ENCODE data around the gene PRRC2B.
A peak's percentile ranks its signal among the peaks of the same experiment; 100 is the strongest.

The PRRC2B gene

GRCh38 chr9:131379056-131379455 lies 14.8 kb upstream of the PRRC2B start:
- DNase-seq: no peak
- H2AFZ ChIP-seq (ENCODE audit: low read length): no peak overlapping the region
- no peak overlapping the region for H3K27ac ChIP-seq (ENCODE audit: low read length)
- H3K79me2 ChIP-seq (ENCODE audit: low read length): no peaks in the 10 kb centered on the region
- H3F3A ChIP-seq (ENCODE audit: insufficient read depth, low read length): peaks cover 3% of the 10 kb centered on the region; the same call in 1 of the 2 replicates
- H3K4me2 ChIP-seq (ENCODE audit: low read depth, low read length): no peak overlapping the region
- no peaks in the 10 kb centered on the region for H4K20me1 ChIP-seq (ENCODE audit: insufficient read depth, low read length)
- H3K9me3 ChIP-seq (replicated peaks; ENCODE audit: insufficient read depth, low read length): no peaks in the 10 kb centered on the region
- no peak overlapping the region for H3K4me3 ChIP-seq (ENCODE audit: low read length)
- no peak for TF ChIP-seq EZH2phosphoT487 (IDR thresholded peaks at IDR 0.05; ENCODE audit: low read length)
- H3K27me3 ChIP-seq (replicated peaks; ENCODE audit: insufficient read depth, low read length): no peaks in the 10 kb centered on the region
- no peaks in the 10 kb centered on the region for H3K9me2 ChIP-seq (replicated peaks; ENCODE audit: insufficient read depth, low read length)
- no peaks in the 10 kb centered on the region for H3K36me3 ChIP-seq (replicated peaks; ENCODE audit: insufficient read depth, low read length)
- no peak overlapping the region for H3K9ac ChIP-seq (ENCODE audit: low read length)
- H3K4me1 ChIP-seq (ENCODE audit: low read length): no peaks in the 10 kb centered on the region

GRCh38 chr9:131382850-131383729 lies 10.8 kb upstream of the PRRC2B start:
- no peaks in the 10 kb centered on the region for H3K79me2 ChIP-seq (ENCODE audit: low read length)
- peak overlapping the region; percentile 85 for H2AFZ ChIP-seq (ENCODE audit: low read length)
- peak overlapping the region; percentile 14; the same call in 1 of the 2 replicates for H3K4me3 ChIP-seq (ENCODE audit: low read length)
- no peaks in the 10 kb centered on the region for H3F3A ChIP-seq (ENCODE audit: insufficient read depth, low read length)
- no peaks in the 10 kb centered on the region for H3K4me1 ChIP-seq (ENCODE audit: low read length)
- H3K9me3 ChIP-seq (replicated peaks; ENCODE audit: insufficient read depth, low read length): no peaks in the 10 kb centered on the region
- H3K27me3 ChIP-seq (replicated peaks; ENCODE audit: insufficient read depth, low read length): no peaks in the 10 kb centered on the region
- TF ChIP-seq EZH2phosphoT487 (IDR thresholded peaks at IDR 0.05; ENCODE audit: low read length) (no peak), EZH2 (optimal IDR thresholded peaks at IDR 0.05; ENCODE audit: low read depth, low read length) (no peak), CTCF (IDR thresholded peaks at IDR 0.05; ENCODE audit: low read length) (no peak)
- peak; percentile 40 for DNase-seq
- H3K9me2 ChIP-seq (replicated peaks; ENCODE audit: insufficient read depth, low read length): no peaks in the 10 kb centered on the region
- peak overlapping the region; percentile 47; the same call in 1 of the 2 replicates for H3K4me2 ChIP-seq (ENCODE audit: low read depth, low read length)
- H4K20me1 ChIP-seq (ENCODE audit: insufficient read depth, low read length): no peaks in the 10 kb centered on the region
- peak overlapping the region; percentile 52; the same call in 1 of the 2 replicates for H3K27ac ChIP-seq (ENCODE audit: low read length)
- peak overlapping the region; percentile 30; the same call in 1 of the 2 replicates for H3K9ac ChIP-seq (ENCODE audit: low read length)
- no peaks in the 10 kb centered on the region for H3K36me3 ChIP-seq (replicated peaks; ENCODE audit: insufficient read depth, low read length)

GRCh38 chr9:131385296-131385695 lies 8.6 kb upstream of the PRRC2B start:
- H3K27me3 ChIP-seq (replicated peaks; ENCODE audit: insufficient read depth, low read length): no peaks in the 10 kb centered on the region
- no peak for TF ChIP-seq EZH2phosphoT487 (IDR thresholded peaks at IDR 0.05; ENCODE audit: low read length)
- TF ChIP-seq EZH2 (optimal IDR thresholded peaks at IDR 0.05; ENCODE audit: low read depth, low read length): no peak
- no peak for TF ChIP-seq CTCF (IDR thresholded peaks at IDR 0.05; ENCODE audit: low read length)

GRCh38 chr9:131386281-131386680 lies 7.6 kb upstream of the PRRC2B start:
- H3K9ac ChIP-seq (ENCODE audit: low read length): no peak overlapping the region
- no peaks in the 10 kb centered on the region for H3K36me3 ChIP-seq (replicated peaks; ENCODE audit: insufficient read depth, low read length)
- H3K79me2 ChIP-seq (ENCODE audit: low read length): no peaks in the 10 kb centered on the region
- H3K9me3 ChIP-seq (replicated peaks; ENCODE audit: insufficient read depth, low read length): no peaks in the 10 kb centered on the region
- H3K4me3 ChIP-seq (ENCODE audit: low read length): no peak overlapping the region
- no peaks in the 10 kb centered on the region for H3F3A ChIP-seq (ENCODE audit: insufficient read depth, low read length)
- no peaks in the 10 kb centered on the region for H3K4me1 ChIP-seq (ENCODE audit: low read length)
- no peak for TF ChIP-seq CTCF (IDR thresholded peaks at IDR 0.05; ENCODE audit: low read length)
- no peak for TF ChIP-seq EZH2phosphoT487 (IDR thresholded peaks at IDR 0.05; ENCODE audit: low read length)
- no peak for TF ChIP-seq EZH2 (optimal IDR thresholded peaks at IDR 0.05; ENCODE audit: low read depth, low read length)
- no peak overlapping the region for H3K4me2 ChIP-seq (ENCODE audit: low read depth, low read length)
- no peak for DNase-seq
- no peaks in the 10 kb centered on the region for H3K27me3 ChIP-seq (replicated peaks; ENCODE audit: insufficient read depth, low read length)
- H4K20me1 ChIP-seq (ENCODE audit: insufficient read depth, low read length): no peaks in the 10 kb centered on the region
- no peak overlapping the region for H2AFZ ChIP-seq (ENCODE audit: low read length)
- H3K27ac ChIP-seq (ENCODE audit: low read length): no peak overlapping the region
- H3K9me2 ChIP-seq (replicated peaks; ENCODE audit: insufficient read depth, low read length): no peaks in the 10 kb centered on the region

More at GRCh38 chr9:131385296-131385695, 8.6 kb upstream of the PRRC2B start:
- Histone ChIP-seq H3K27ac (ENCODE audit: low read length) (no peak overlapping the region), H4K20me1 (ENCODE audit: insufficient read depth, low read length) (no peaks in the 10 kb centered on the region), H3K9me2 (replicated peaks; ENCODE audit: insufficient read depth, low read length) (no peaks in the 10 kb centered on the region), H3K4me1 (ENCODE audit: low read length) (no peaks in the 10 kb centered on the region), H3F3A (ENCODE audit: insufficient read depth, low read length) (no peaks in the 10 kb centered on the region), H3K4me3 (ENCODE audit: low read length) (no peak overlapping the region), H3K79me2 (ENCODE audit: low read length) (no peaks in the 10 kb centered on the region), H3K36me3 (replicated peaks; ENCODE audit: insufficient read depth, low read length) (no peaks in the 10 kb centered on the region), H2AFZ (ENCODE audit: low read length) (no peak overlapping the region), H3K9me3 (replicated peaks; ENCODE audit: insufficient read depth, low read length) (no peaks in the 10 kb centered on the region), H3K4me2 (ENCODE audit: low read depth, low read length) (no peak overlapping the region), H3K9ac (ENCODE audit: low read length) (no peak overlapping the region)
- DNase-seq: no peak
